ENCODE data around the gene TEKTIP1.

The TEKTIP1 gene

DNA sequence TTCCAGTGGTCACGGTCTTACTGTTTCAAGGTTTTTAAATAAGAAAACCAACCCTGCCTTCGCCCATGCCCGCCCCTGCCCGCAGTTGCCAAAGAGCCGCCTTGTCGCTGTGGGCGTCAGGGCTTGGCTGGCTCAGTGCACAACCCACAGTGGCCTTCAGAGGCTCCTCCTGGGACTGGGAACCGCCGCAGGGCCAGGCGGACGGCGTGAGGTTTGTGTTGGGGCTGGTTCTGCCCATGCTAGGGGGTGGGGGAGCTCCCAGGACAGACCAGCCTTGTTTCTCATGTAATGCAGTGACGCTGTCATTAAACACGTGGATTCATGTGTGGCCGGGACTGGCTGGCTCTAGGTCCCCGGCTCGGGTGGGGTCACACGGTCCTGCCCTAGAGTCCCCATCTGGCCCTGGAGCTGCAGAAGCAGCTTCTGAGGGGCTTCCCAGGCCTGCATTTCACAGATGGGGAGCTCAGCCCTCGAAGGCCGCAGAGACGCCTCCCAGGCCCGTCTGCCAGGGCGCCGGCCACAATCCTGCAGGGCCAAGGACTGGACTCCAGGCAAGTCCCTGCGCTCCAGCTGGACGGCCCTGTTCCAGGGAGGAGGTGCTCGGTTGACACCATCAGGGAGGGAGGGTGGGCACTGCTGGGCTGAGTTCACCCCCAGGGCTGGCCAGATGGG is 2.4 kb upstream of the TEKTIP1 start:
- TF ChIP-seq, protein P1, sequence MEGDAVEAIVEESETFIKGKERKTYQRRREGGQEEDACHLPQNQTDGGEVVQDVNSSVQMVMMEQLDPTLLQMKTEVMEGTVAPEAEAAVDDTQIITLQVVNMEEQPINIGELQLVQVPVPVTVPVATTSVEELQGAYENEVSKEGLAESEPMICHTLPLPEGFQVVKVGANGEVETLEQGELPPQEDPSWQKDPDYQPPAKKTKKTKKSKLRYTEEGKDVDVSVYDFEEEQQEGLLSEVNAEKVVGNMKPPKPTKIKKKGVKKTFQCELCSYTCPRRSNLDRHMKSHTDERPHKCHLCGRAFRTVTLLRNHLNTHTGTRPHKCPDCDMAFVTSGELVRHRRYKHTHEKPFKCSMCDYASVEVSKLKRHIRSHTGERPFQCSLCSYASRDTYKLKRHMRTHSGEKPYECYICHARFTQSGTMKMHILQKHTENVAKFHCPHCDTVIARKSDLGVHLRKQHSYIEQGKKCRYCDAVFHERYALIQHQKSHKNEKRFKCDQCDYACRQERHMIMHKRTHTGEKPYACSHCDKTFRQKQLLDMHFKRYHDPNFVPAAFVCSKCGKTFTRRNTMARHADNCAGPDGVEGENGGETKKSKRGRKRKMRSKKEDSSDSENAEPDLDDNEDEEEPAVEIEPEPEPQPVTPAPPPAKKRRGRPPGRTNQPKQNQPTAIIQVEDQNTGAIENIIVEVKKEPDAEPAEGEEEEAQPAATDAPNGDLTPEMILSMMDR (IDR thresholded peaks at IDR 0.05; ENCODE audit: low read depth, low read length): no peak
- no peak for DNase-seq (ENCODE audit: extremely low read depth, low read depth)

DNA sequence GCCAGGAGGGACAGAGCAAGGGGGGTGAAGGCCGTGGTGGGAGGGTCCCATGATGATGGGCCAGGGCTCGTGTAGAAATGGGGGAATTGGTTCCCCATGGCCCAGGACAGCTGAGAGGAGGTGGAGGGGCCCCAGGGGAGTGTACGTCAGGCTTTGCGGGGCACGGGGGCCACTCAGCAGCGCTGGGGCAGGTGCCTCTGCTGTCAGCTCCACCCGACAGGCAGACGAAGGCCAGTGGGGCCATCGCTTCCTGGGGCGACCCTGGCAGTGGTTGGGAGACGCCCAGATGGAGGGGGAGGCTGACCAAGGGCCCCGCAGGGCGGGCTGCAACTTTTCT is 1.9 kb upstream of the TEKTIP1 start:
- DNase-seq (ENCODE audit: extremely low read depth, low read depth): no peak
- TF ChIP-seq, protein P1 (IDR thresholded peaks at IDR 0.05; ENCODE audit: low read depth, low read length): no peak

DNA sequence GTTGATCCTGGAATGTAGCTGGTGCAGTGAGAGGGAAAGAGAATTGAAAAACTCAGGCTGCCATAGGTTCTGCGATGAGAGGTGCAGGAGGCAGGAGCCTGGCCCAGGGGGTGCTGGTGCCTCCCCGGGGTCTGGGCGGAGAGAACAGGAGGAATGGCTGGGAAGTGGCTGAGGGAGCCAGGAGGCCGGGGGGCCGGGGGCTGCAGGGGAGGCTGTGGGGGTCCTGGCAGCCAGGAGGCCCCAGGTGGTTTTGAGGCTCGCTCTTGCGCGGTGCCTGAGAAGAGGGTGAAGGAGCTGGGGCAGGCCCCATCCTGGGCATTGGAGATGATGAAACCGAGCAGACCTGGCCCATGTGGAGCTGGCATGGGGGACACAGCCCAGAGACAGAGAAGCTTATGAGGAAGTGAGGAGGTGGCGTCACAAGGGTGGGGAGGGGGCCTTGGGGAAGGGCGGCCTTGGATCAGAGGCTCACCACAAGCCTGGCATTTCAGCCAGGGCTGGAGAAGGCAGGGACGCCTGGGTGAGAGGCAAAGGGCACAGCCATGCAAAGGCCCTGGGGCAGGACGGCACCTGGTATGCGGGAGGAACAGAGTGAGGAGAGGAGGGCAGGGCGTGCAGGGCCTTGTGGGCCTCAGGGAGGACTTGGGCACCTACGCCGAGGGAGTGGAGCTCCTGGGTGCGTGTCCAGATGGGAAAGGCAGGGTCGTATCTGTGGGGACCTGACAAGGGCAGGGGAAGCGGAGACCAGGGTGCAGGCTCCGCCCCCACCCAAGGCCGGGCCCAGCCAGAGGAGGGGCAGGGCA is 1.3 kb upstream of the TEKTIP1 start:
- DNase-seq (ENCODE audit: extremely low read depth, low read depth): no peak
- TF ChIP-seq, protein P1 (IDR thresholded peaks at IDR 0.05; ENCODE audit: low read depth, low read length): no peak

DNA sequence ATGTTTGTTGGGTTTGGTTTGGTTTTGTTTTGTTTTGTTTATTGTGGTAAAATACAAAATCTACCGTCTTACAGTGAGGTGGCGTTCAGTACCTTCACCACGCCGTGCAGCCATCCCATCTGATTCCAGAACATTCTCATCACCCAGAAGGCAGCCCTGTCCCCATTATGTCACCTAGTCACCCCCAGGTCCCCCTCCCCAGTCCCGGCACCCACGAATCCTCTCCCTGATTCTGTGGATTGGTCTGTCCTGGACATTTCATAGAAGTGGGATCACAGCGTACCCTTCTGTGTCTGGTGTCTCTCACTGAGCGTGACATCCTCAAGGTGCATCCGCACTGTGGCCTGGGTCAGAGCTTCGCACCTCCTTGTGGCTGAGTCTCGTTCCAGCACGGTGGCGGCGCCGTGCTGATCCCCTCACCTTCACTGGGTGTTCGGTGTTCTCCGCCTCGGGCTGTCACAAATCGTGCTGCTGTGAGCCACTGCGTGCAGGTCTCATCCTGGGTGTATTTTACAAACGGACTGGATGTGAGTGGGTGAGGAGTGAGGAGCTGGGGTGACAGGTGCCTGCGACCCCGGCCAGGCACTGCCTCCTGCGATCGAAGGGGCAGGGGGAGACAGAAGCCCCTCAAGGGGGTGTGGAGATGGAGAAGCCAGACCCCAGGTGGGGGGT is 580 bp upstream of the TEKTIP1 start:
- DNase-seq (ENCODE audit: extremely low read depth, low read depth): no peak

DNA sequence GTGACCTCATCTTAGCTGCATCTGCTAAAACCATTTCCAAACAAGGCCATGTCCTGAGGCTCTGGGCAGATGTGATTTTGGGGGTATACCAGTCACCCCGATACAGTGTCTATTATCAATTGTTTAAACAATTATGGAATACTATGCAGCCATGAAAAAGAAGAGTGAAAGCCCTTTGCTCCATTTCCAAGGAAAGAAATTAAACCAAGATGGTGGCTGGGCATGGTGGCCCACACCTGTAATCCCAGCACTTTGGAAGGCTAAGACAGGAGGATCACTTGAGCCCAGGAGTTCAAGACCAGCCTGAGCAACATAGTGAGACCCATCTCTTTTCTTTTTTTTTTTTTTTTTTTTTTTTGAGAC is 763 bp downstream of the TEKTIP1 start:
- TF ChIP-seq, protein P1 (IDR thresholded peaks at IDR 0.05; ENCODE audit: low read depth, low read length): no peak

More for the DNA sequence above, 580 bp upstream of the TEKTIP1 start:
- TF ChIP-seq, protein P1 (IDR thresholded peaks at IDR 0.05; ENCODE audit: low read depth, low read length): no peak

DNA sequence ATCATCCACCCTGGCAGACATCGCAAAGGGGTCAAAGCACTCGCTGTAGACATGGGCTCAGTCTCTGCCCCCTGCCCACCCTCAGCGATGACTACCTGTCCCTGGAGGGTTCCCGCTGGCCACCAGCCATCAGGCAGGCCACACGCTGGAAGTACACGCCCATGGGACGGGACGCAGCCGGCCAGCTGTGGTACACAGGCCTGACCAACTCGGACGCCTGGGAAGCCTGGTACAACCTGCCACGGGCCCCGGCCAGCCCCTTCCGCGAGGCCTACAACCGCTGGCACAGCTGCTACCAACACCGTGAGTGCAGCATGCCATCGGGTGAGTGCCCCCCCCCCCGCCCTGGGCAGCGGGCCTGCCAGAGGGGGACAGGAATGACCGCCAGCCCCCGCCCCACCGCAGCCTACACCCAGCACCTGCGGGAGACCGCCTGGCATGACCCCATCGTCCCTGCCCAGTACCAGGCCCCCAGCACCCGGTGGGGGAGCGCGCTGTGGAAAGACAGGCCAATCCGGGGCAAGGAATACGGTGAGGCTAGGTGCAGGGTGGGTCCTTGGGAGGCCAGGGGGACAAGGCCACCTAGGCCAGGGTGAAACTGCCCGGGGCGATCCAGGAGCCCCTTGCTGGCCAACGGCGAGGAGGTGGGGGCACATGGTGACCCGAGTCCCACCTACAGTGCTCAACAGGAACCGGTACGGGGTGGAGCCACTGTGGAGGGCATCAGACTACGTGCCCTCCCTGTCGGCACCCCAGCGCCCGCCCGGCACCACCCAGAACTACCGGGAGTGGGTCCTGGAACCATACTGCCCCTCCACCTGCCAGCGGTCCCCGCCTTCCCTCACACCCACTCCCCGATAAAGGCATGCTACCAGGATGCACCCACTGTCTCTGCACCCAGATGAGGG is 4.4 kb downstream of the TEKTIP1 start:
- no peak for DNase-seq (ENCODE audit: extremely low read depth, low read depth)
- TF ChIP-seq, protein P1 (IDR thresholded peaks at IDR 0.05; ENCODE audit: low read depth, low read length): no peak

More for the DNA sequence above, 763 bp downstream of the TEKTIP1 start:
- DNase-seq (ENCODE audit: extremely low read depth, low read depth): no peak

All from AG09319 (cell line).